Measurements from ENCODE around the gene RHBDL1. TPM values are rescaled to one million over a fixed set of nuclear protein-coding genes. Genes with fewer than 3 reads are reported as not detected.

Gene RHBDL1
- total and polyA plus RNA-seq, 10 of the 15 experiments (the other 5 are each of a cell fraction or from before 2014, with no cell fraction given), result 0.04 to 1.3 (median 0.65) TPM; not detected in 5

DNA sequence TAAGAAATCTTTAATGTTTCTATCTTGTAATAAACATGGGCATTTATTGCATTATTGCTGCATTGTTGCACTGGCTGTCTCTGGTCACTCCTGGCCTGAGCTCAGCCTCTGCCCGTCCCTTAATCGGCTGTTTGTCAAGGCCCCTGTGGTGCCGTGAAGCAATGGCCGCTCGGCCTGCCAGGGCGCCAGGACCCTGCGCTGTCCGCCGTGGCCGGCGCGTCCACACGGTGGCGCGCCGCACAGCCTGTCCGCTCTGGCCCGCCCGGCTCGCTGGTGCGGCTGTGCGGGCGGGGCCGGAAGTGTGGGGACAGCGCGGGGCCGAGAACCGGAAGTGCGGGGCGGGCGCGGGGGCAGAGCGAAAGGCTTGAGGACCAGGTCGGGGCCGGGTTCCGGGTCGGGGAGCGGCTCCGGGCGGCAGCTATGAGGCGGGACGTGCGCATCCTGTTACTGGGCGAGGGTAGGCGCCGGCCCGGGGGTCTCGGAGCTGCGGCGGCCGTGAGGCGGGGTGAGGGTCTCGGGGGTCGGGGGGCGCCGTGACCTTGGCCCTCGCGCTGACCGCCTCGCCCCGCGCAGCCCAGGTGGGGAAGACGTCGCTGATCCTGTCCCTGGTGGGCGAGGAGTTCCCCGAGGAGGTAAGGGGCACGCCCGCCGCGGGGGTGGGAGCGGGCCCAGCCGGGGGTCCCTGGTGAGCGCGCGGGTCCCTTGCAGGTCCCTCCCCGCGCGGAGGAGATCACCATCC lies 7.5 kb upstream of the RHBDL1 start, which contains the start of gene RHOT2 (continued):
- TF ChIP-seq ZNF687 (IDR thresholded peaks at IDR 0.05), result peak; percentile 81
- TF ChIP-seq, protein P1, sequence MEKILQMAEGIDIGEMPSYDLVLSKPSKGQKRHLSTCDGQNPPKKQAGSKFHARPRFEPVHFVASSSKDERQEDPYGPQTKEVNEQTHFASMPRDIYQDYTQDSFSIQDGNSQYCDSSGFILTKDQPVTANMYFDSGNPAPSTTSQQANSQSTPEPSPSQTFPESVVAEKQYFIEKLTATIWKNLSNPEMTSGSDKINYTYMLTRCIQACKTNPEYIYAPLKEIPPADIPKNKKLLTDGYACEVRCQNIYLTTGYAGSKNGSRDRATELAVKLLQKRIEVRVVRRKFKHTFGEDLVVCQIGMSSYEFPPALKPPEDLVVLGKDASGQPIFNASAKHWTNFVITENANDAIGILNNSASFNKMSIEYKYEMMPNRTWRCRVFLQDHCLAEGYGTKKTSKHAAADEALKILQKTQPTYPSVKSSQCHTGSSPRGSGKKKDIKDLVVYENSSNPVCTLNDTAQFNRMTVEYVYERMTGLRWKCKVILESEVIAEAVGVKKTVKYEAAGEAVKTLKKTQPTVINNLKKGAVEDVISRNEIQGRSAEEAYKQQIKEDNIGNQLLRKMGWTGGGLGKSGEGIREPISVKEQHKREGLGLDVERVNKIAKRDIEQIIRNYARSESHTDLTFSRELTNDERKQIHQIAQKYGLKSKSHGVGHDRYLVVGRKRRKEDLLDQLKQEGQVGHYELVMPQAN (conservative IDR thresholded peaks at IDR 0.05), result peak; percentile 76
- TF ChIP-seq NFYB (IDR thresholded peaks at IDR 0.05; ENCODE audit: insufficient read depth, low read depth, low read length), result no peak
- no peak for TF ChIP-seq ZNF622 (IDR thresholded peaks at IDR 0.05)
- peak; percentile 95 for TF ChIP-seq POLR2A (IDR thresholded peaks at IDR 0.05; ENCODE audit: low read depth, low read length)
- no peak for TF ChIP-seq RFX5 (IDR thresholded peaks at IDR 0.05; ENCODE audit: low read depth, low read length)
- TF ChIP-seq STAT1 (conservative IDR thresholded peaks at IDR 0.05), result peak; percentile 87; the same call in 1 of the 2 replicates
- no peak for TF ChIP-seq PAX8 (IDR thresholded peaks at IDR 0.05)
- TF ChIP-seq, protein P2, sequence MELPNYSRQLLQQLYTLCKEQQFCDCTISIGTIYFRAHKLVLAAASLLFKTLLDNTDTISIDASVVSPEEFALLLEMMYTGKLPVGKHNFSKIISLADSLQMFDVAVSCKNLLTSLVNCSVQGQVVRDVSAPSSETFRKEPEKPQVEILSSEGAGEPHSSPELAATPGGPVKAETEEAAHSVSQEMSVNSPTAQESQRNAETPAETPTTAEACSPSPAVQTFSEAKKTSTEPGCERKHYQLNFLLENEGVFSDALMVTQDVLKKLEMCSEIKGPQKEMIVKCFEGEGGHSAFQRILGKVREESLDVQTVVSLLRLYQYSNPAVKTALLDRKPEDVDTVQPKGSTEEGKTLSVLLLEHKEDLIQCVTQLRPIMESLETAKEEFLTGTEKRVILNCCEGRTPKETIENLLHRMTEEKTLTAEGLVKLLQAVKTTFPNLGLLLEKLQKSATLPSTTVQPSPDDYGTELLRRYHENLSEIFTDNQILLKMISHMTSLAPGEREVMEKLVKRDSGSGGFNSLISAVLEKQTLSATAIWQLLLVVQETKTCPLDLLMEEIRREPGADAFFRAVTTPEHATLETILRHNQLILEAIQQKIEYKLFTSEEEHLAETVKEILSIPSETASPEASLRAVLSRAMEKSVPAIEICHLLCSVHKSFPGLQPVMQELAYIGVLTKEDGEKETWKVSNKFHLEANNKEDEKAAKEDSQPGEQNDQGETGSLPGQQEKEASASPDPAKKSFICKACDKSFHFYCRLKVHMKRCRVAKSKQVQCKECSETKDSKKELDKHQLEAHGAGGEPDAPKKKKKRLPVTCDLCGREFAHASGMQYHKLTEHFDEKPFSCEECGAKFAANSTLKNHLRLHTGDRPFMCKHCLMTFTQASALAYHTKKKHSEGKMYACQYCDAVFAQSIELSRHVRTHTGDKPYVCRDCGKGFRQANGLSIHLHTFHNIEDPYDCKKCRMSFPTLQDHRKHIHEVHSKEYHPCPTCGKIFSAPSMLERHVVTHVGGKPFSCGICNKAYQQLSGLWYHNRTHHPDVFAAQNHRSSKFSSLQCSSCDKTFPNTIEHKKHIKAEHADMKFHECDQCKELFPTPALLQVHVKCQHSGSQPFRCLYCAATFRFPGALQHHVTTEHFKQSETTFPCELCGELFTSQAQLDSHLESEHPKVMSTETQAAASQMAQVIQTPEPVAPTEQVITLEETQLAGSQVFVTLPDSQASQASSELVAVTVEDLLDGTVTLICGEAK (IDR thresholded peaks at IDR 0.05; ENCODE audit: borderline replicate concordance), result peak; percentile 82
- no peak for TF ChIP-seq HDAC6 (IDR thresholded peaks at IDR 0.05; ENCODE audit: unreplicated experiment)
- TF ChIP-seq, protein P3, sequence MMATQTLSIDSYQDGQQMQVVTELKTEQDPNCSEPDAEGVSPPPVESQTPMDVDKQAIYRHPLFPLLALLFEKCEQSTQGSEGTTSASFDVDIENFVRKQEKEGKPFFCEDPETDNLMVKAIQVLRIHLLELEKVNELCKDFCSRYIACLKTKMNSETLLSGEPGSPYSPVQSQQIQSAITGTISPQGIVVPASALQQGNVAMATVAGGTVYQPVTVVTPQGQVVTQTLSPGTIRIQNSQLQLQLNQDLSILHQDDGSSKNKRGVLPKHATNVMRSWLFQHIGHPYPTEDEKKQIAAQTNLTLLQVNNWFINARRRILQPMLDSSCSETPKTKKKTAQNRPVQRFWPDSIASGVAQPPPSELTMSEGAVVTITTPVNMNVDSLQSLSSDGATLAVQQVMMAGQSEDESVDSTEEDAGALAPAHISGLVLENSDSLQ (IDR thresholded peaks at IDR 0.05), result no peak
- TF ChIP-seq, protein P4, sequence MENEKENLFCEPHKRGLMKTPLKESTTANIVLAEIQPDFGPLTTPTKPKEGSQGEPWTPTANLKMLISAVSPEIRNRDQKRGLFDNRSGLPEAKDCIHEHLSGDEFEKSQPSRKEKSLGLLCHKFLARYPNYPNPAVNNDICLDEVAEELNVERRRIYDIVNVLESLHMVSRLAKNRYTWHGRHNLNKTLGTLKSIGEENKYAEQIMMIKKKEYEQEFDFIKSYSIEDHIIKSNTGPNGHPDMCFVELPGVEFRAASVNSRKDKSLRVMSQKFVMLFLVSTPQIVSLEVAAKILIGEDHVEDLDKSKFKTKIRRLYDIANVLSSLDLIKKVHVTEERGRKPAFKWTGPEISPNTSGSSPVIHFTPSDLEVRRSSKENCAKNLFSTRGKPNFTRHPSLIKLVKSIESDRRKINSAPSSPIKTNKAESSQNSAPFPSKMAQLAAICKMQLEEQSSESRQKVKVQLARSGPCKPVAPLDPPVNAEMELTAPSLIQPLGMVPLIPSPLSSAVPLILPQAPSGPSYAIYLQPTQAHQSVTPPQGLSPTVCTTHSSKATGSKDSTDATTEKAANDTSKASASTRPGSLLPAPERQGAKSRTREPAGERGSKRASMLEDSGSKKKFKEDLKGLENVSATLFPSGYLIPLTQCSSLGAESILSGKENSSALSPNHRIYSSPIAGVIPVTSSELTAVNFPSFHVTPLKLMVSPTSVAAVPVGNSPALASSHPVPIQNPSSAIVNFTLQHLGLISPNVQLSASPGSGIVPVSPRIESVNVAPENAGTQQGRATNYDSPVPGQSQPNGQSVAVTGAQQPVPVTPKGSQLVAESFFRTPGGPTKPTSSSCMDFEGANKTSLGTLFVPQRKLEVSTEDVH (IDR thresholded peaks at IDR 0.05; ENCODE audit: low read depth, partially characterized antibody), result no peak
- no peak for TF ChIP-seq PBX3 (IDR thresholded peaks at IDR 0.05; ENCODE audit: insufficient replicate concordance, low read depth, low read length)
